WTC11 (cell line): ENCODE data around the gene STAM. TPM values are rescaled to one million over a fixed set of nuclear protein-coding genes. Genes with fewer than 3 reads are reported as not detected.

Experiments
- ATAC-seq: fragments of 200-7000 bp; cut with Tn5 transposase; 2 replicates; pipeline ENCODE4 v1.10.0; 2021; ENCODE audit warnings: mild to moderate bottlenecking, moderate library complexity
- CTCF ChIA-PET: fragments of 300-600 bp; sonication (Branson Sonifier 250); formaldehyde crosslinking; loops from one replicate; lab custom pipeline; 2021; ENCODE audit warnings: antibody characterized with exemption; lab: Charles Lee
- POLR2A ChIA-PET: fragments of 350-600 bp; sonication (Branson Sonifier 250); formaldehyde crosslinking; loops from one replicate; lab custom pipeline; 2021; ENCODE audit warnings: antibody characterized with exemption; lab: Charles Lee
- DNase-seq: peaks from one replicate; pipeline ENCODE4 v3.0.0; 2021; ENCODE audit warnings: low spot score
- H3K27ac Mint-ChIP-seq: 2 replicates; pipeline ENCODE4 v1.8.0; 2021; ENCODE audit warnings: mixed read lengths
- H3K27me3 Mint-ChIP-seq: 2 replicates; pipeline ENCODE4 v1.8.0; 2021; ENCODE audit warnings: low read depth, mild to moderate bottlenecking, moderate library complexity, mixed read lengths
- H3K36me3 Mint-ChIP-seq: 2 replicates; pipeline ENCODE4 v1.8.0; 2021; ENCODE audit warnings: mixed read lengths
- H3K4me1 Mint-ChIP-seq: 2 replicates; pipeline ENCODE4 v1.8.0; 2022; ENCODE audit warnings: mixed read lengths
- H3K4me3 Mint-ChIP-seq: 2 replicates; pipeline ENCODE4 v1.8.0; 2021; ENCODE audit warnings: mild to moderate bottlenecking, moderate library complexity, mixed read lengths
- H3K9me3 Mint-ChIP-seq: 2 replicates; pipeline ENCODE4 v1.8.0; 2021; ENCODE audit warnings: mixed read lengths
- ARID4B ChIP-seq: sonication (generic); formaldehyde crosslinking; IDR thresholded peaks from 2 replicates; pipeline ENCODE4 v1.8.0; 2023; ENCODE audit warnings: missing genetic modification reagents, mild to moderate bottlenecking, borderline replicate concordance
- E2F1 ChIP-seq: sonication (generic); formaldehyde crosslinking; IDR thresholded peaks from 2 replicates; pipeline ENCODE4 v1.8.0; 2022; ENCODE audit warnings: mild to moderate bottlenecking, missing genetic modification reagents
- ESRRA ChIP-seq: sonication (generic); formaldehyde crosslinking; IDR thresholded peaks from 2 replicates; pipeline ENCODE4 v1.8.1; 2022; ENCODE audit warnings: mild to moderate bottlenecking, missing genetic modification reagents, borderline replicate concordance
- FOXK1 ChIP-seq: sonication (generic); formaldehyde crosslinking; IDR thresholded peaks from 2 replicates; pipeline ENCODE4 v1.8.0; 2022; ENCODE audit warnings: mild to moderate bottlenecking, moderate library complexity, missing genetic modification reagents
- GRHL2 ChIP-seq: fragments of 250-450 bp; sonication (Bioruptor Pico); IDR thresholded peaks from 2 replicates; pipeline ENCODE4 v1.8.0; 2022; ENCODE audit warnings: mild to moderate bottlenecking, moderate library complexity; ENCODE audit not compliant: insufficient replicate concordance, severe bottlenecking
- HMGA2 ChIP-seq: fragments of 250-450 bp; sonication (Bioruptor Pico); IDR thresholded peaks from 2 replicates; pipeline ENCODE4 v1.4.0; 2021; ENCODE audit warnings: mild to moderate bottlenecking, moderate library complexity
- IRF2 ChIP-seq: sonication (generic); formaldehyde crosslinking; IDR thresholded peaks from 2 replicates; pipeline ENCODE4 v1.8.0; 2022; ENCODE audit warnings: low read depth, missing genetic modification reagents, borderline replicate concordance
- JUN ChIP-seq: sonication (generic); formaldehyde crosslinking; IDR thresholded peaks from 2 replicates; pipeline ENCODE4 v1.8.0; 2023; ENCODE audit warnings: mild to moderate bottlenecking, missing genetic modification reagents
- KAT7 ChIP-seq: sonication (generic); formaldehyde crosslinking; IDR thresholded peaks from 2 replicates; pipeline ENCODE4 v1.8.1; 2023; ENCODE audit warnings: missing genetic modification reagents, mild to moderate bottlenecking, borderline replicate concordance
- NR2C2 ChIP-seq: sonication (generic); formaldehyde crosslinking; IDR thresholded peaks from 2 replicates; pipeline ENCODE4 v1.8.0; 2022; ENCODE audit warnings: mild to moderate bottlenecking, missing genetic modification reagents
- RORB ChIP-seq: fragments of 250-450 bp; sonication (Bioruptor Pico); IDR thresholded peaks from 2 replicates; pipeline ENCODE4 v1.9.0; 2021; ENCODE audit warnings: mild to moderate bottlenecking
- ZBTB21 ChIP-seq: sonication (generic); formaldehyde crosslinking; IDR thresholded peaks from 2 replicates; pipeline ENCODE4 v1.8.1; 2023; ENCODE audit warnings: mild to moderate bottlenecking, missing genetic modification reagents, borderline replicate concordance
- ZNF138 ChIP-seq: sonication (generic); formaldehyde crosslinking; conservative IDR thresholded peaks from 2 replicates; pipeline ENCODE4 v1.8.1; 2022; ENCODE audit warnings: mild to moderate bottlenecking, moderate library complexity, missing genetic modification reagents
- ZNF423 ChIP-seq: fragments of 250-450 bp; sonication (Bioruptor Pico); IDR thresholded peaks from 2 replicates; pipeline ENCODE4 v2.1.2; 2022; ENCODE audit warnings: mild to moderate bottlenecking, moderate library complexity
- total RNA-seq: library from RNA; stranded (reverse); gene quantifications from 3 replicates; pipeline ENCODE4 v1.2.3, GENCODE V29; 2021
- TF ChIP-seq, protein P1 (sequence below): sonication (generic); formaldehyde crosslinking; IDR thresholded peaks from 2 replicates; pipeline ENCODE4 v1.8.1; 2023; ENCODE audit warnings: mild to moderate bottlenecking, missing genetic modification reagents
- TF ChIP-seq, protein P2 (sequence below): sonication (generic); formaldehyde crosslinking; conservative IDR thresholded peaks from 2 replicates; pipeline ENCODE4 v1.8.1; 2022; ENCODE audit warnings: mild to moderate bottlenecking, missing genetic modification reagents
- TF ChIP-seq, protein P3 (sequence below): sonication (generic); formaldehyde crosslinking; conservative IDR thresholded peaks from 2 replicates; pipeline ENCODE4 v1.8.1; 2023; ENCODE audit warnings: mild to moderate bottlenecking, low read depth, missing genetic modification reagents, moderate library complexity
- TF ChIP-seq, protein P4 (sequence below): fragments of 250-450 bp; sonication (Bioruptor Pico); IDR thresholded peaks from 2 replicates; pipeline ENCODE4 v1.9.0; 2021; ENCODE audit warnings: moderate library complexity, mild to moderate bottlenecking, inconsistent platforms, borderline replicate concordance
- TF ChIP-seq, protein P5 (sequence below): sonication (generic); formaldehyde crosslinking; IDR thresholded peaks from 2 replicates; pipeline ENCODE4 v1.8.0; 2022; ENCODE audit warnings: mild to moderate bottlenecking, missing genetic modification reagents

STAM gene
- total RNA-seq, 1 experiment from 2014 or later: 24.2 TPM

DNA sequence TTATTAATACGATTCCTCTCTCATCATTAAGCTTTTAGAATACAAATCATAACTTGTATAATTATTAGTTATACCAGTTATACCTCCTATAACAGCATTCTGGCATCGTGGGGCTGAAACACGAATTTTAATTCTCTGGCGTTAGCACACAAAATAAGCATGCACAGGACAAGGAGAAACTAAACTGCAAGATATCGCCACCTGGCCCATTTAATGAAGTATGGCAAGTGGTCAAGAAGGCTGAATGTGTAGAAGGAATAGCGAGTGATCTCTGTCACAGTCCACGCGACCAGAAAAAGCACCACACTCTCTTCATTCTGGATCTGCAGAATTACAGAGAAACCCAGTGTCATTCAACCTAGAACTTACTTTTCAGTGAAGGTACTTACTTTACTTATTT lies 44.9 kb upstream of the STAM start:
- Mint-ChIP-seq H3K4me1 (no peaks in the 10 kb centered on the region), H3K27ac (no peak overlapping the region), H3K36me3 (no peaks in the 10 kb centered on the region; the same call in 1 of the 2 replicates), H3K4me3 (no peak overlapping the region), H3K27me3 (no peaks in the 10 kb centered on the region), H3K9me3 (no peaks in the 10 kb centered on the region)
- ATAC-seq: peak; percentile 73
- CTCF ChIA-PET: no interaction called here
- TF ChIP-seq, protein P1, sequence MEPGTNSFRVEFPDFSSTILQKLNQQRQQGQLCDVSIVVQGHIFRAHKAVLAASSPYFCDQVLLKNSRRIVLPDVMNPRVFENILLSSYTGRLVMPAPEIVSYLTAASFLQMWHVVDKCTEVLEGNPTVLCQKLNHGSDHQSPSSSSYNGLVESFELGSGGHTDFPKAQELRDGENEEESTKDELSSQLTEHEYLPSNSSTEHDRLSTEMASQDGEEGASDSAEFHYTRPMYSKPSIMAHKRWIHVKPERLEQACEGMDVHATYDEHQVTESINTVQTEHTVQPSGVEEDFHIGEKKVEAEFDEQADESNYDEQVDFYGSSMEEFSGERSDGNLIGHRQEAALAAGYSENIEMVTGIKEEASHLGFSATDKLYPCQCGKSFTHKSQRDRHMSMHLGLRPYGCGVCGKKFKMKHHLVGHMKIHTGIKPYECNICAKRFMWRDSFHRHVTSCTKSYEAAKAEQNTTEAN: no peak
- TF ChIP-seq ARID4B (CRISPR knock-in tag) (no peak), HMGA2 (CRISPR knock-in tag) (no peak), GRHL2 (CRISPR knock-in tag) (no peak), ESRRA (CRISPR knock-in tag) (no peak), FOXK1 (CRISPR knock-in tag) (no peak), RORB (CRISPR knock-in tag) (no peak), IRF2 (CRISPR knock-in tag) (no peak), ZBTB21 (no peak), KAT7 (CRISPR knock-in tag) (no peak), ZNF423 (CRISPR knock-in tag) (no peak), JUN (CRISPR knock-in tag) (no peak)
- TF ChIP-seq, protein P2, sequence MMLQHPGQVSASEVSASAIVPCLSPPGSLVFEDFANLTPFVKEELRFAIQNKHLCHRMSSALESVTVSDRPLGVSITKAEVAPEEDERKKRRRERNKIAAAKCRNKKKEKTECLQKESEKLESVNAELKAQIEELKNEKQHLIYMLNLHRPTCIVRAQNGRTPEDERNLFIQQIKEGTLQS (CRISPR knock-in tag): no peak
- TF ChIP-seq, protein P3, sequence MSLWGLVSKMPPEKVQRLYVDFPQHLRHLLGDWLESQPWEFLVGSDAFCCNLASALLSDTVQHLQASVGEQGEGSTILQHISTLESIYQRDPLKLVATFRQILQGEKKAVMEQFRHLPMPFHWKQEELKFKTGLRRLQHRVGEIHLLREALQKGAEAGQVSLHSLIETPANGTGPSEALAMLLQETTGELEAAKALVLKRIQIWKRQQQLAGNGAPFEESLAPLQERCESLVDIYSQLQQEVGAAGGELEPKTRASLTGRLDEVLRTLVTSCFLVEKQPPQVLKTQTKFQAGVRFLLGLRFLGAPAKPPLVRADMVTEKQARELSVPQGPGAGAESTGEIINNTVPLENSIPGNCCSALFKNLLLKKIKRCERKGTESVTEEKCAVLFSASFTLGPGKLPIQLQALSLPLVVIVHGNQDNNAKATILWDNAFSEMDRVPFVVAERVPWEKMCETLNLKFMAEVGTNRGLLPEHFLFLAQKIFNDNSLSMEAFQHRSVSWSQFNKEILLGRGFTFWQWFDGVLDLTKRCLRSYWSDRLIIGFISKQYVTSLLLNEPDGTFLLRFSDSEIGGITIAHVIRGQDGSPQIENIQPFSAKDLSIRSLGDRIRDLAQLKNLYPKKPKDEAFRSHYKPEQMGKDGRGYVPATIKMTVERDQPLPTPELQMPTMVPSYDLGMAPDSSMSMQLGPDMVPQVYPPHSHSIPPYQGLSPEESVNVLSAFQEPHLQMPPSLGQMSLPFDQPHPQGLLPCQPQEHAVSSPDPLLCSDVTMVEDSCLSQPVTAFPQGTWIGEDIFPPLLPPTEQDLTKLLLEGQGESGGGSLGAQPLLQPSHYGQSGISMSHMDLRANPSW (CRISPR knock-in tag): no peak
- TF ChIP-seq, protein P4, sequence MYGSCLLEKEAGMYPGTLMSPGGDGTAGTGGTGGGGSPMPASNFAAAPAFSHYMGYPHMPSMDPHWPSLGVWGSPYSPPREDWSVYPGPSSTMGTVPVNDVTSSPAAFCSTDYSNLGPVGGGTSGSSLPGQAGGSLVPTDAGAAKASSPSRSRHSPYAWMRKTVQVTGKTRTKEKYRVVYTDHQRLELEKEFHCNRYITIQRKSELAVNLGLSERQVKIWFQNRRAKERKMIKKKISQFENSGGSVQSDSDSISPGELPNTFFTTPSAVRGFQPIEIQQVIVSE (CRISPR knock-in tag): no peak
- POLR2A ChIA-PET: no interaction called here
- no peak for DNase-seq

DNA sequence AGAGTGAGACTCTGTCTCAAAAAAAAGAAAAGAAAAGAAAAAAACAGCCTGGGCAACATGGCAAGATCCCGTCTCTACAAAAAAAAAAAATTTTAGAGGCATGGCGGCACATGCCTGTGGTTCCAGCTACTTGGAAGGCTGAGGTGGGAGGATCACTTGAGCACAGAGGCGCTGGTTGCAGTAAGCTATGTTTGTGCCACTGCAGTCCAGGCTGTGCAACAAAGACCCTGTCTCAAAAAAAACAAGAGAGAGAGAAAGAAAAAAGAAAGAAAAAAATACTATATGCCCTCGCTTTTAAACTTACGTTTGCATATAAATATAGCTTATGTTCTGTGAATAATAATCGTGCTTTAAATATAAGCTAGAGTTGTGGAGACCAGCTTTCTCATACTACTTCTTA lies 38.0 kb upstream of the STAM start:
- ChIA-PET POLR2A (no interaction called here), CTCF (interaction anchor here (0.7 kb wide), 1 partner anchor 407 kb away, joined by 3 read pairs; no protein-coding TSS in a partner anchor)
- Mint-ChIP-seq H3K4me1 (no peaks in the 10 kb centered on the region), H3K27me3 (no peaks in the 10 kb centered on the region), H3K27ac (no peak overlapping the region), H3K36me3 (no peaks in the 10 kb centered on the region; the same call in 1 of the 2 replicates), H3K4me3 (no peak overlapping the region), H3K9me3 (no peaks in the 10 kb centered on the region)
- ATAC-seq (no peak), DNase-seq (no peak)
- TF ChIP-seq, protein P5, sequence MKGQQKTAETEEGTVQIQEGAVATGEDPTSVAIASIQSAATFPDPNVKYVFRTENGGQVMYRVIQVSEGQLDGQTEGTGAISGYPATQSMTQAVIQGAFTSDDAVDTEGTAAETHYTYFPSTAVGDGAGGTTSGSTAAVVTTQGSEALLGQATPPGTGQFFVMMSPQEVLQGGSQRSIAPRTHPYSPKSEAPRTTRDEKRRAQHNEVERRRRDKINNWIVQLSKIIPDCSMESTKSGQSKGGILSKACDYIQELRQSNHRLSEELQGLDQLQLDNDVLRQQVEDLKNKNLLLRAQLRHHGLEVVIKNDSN (CRISPR knock-in tag): no peak
- TF ChIP-seq ARID4B (CRISPR knock-in tag) (no peak), ZNF138 (no peak), E2F1 (CRISPR knock-in tag) (no peak), NR2C2 (CRISPR knock-in tag) (no peak)
